Ascending aorta (tissue), 2 donors: ENCODE results near the gene KASH5. TPM values are rescaled to one million over a fixed set of nuclear protein-coding genes. Genes with fewer than 3 reads are reported as not detected.
"Not testable (repeated sequence)": the region's sequence is repeated elsewhere in the genome, so short reads cannot be mapped to it uniquely, and the experiment has no call there.

Experiments used
- DNase-seq, 2 donors: peaks; one replicate each; pipeline ENCODE4 v3.0.0-alpha.2; 2019; ENCODE audit warnings: low spot score in 2 of 2
- H3K27ac ChIP-seq, 2 donors: fragments of 200-600 bp; sonication (generic); one replicate each; pipeline ENCODE4 v1.5.1; 2016 to 2017; ENCODE audit warnings: mild to moderate bottlenecking in 1 of 2
- H3K27me3 ChIP-seq: fragments of 200-600 bp; sonication (generic); one replicate; pipeline ENCODE4 v1.5.1; 2017
- H3K36me3 ChIP-seq, 2 donors: fragments of 200-600 bp; sonication (generic); one replicate each; pipeline ENCODE4 v1.5.1; 2016
- H3K4me1 ChIP-seq, 2 donors: fragments of 200-600 bp; sonication (generic); one replicate each; pipeline ENCODE4 v1.5.1; 2016 to 2017; ENCODE audit warnings: mild to moderate bottlenecking in 1 of 2
- H3K4me3 ChIP-seq, 2 donors: fragments of 200-600 bp; sonication (generic); one replicate each; pipeline ENCODE4 v1.5.1; 2016 to 2017; ENCODE audit warnings: mild to moderate bottlenecking in 1 of 2
- H3K9me3 ChIP-seq, 2 donors: fragments of 200-600 bp; sonication (generic); one replicate each; pipeline ENCODE4 v1.5.1; 2016
- intact Hi-C: fragments of 100-400 bp; cut with DNase I; formaldehyde crosslinking; loops from one replicate; pipeline ENCODE4 v1.15.1; 2023
- total RNA-seq: library from RNA; depleted of rRNA; stranded (reverse); fragments of >200 nt; gene quantifications from one replicate; pipeline ENCODE4 v1.1.0, GENCODE V29; 2016
- TF ChIP-seq, protein P1 (sequence below), 3 experiments: fragments of 200-600 bp in 2 of 3; fragments of 450-650 bp in 1 of 3; sonication (generic) in 2 of 3; IDR thresholded peaks; one replicate each; pipeline ENCODE4 v1.5.1; 2016 to 2019; ENCODE audit warnings: antibody characterized with exemption in 3 of 3, mild to moderate bottlenecking in 1 of 3, moderate library complexity in 1 of 3

Gene KASH5
- total RNA-seq, 1 donor from 2014 or later = not detected

DNA sequence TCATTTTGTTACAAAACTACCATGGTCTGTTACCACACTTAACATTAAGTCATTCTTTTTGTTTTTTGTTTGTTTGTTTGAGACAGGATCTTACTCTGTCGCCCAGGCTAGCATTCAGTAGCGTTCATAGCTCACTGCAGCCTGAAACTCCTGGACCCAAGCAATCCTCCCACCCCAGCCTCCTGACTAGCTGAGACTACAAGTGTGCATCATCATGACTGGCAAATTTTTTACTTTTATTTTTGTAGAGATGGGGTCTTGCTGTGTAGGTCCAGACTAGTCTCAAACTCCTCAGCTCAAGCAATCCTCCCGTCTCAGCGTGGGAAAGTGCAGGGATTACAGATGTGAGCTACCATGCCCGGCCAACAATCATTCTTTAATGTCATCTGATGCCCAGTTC is 68.3 kb downstream of the KASH5 start:
- TF ChIP-seq, protein P1, sequence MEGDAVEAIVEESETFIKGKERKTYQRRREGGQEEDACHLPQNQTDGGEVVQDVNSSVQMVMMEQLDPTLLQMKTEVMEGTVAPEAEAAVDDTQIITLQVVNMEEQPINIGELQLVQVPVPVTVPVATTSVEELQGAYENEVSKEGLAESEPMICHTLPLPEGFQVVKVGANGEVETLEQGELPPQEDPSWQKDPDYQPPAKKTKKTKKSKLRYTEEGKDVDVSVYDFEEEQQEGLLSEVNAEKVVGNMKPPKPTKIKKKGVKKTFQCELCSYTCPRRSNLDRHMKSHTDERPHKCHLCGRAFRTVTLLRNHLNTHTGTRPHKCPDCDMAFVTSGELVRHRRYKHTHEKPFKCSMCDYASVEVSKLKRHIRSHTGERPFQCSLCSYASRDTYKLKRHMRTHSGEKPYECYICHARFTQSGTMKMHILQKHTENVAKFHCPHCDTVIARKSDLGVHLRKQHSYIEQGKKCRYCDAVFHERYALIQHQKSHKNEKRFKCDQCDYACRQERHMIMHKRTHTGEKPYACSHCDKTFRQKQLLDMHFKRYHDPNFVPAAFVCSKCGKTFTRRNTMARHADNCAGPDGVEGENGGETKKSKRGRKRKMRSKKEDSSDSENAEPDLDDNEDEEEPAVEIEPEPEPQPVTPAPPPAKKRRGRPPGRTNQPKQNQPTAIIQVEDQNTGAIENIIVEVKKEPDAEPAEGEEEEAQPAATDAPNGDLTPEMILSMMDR (IDR thresholded peaks at IDR 0.05) = no peak
- peaks cover 0 to 3% of the 10 kb centered on the region in 2 donors for H3K4me1 ChIP-seq
- no peaks in the 10 kb centered on the region for H3K9me3 ChIP-seq
- intact Hi-C loops = no loop called here
- H3K36me3 ChIP-seq = peaks cover 5 to 6% of the 10 kb centered on the region in 2 donors
- no peaks in the 10 kb centered on the region for H3K27me3 ChIP-seq
- no peak overlapping the region for H3K27ac ChIP-seq
- DNase-seq = no peak
- H3K4me3 ChIP-seq = no peak overlapping the region

DNA sequence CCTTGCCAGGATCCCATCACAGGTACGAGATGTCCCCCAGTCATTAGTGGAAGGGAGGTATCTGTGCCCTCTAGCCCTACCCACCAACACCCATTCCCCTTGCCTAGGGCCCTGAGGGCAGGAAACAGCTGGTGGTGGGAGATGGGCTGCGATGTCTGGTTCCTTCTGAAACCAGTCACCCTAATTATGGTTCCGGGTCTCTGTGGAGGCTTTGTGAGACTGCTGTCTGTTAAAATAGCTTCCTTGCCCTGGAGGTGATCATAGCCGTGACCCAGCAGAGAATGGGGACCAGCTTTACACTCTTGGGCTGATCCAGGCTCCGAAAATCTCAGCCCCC is 70.5 kb downstream of the KASH5 start:
- Histone ChIP-seq H3K4me1 (peaks cover 0 to 3% of the 10 kb centered on the region in 2 donors), H3K9me3 (no peaks in the 10 kb centered on the region), H3K4me3 (no peak overlapping the region), H3K27ac (no peak overlapping the region), H3K27me3 (no peaks in the 10 kb centered on the region), H3K36me3 (peaks cover 6 to 9% of the 10 kb centered on the region in 2 donors)
- no peak for DNase-seq
- intact Hi-C loops = no loop called here
- TF ChIP-seq, protein P1 (IDR thresholded peaks at IDR 0.05) = no peak

DNA sequence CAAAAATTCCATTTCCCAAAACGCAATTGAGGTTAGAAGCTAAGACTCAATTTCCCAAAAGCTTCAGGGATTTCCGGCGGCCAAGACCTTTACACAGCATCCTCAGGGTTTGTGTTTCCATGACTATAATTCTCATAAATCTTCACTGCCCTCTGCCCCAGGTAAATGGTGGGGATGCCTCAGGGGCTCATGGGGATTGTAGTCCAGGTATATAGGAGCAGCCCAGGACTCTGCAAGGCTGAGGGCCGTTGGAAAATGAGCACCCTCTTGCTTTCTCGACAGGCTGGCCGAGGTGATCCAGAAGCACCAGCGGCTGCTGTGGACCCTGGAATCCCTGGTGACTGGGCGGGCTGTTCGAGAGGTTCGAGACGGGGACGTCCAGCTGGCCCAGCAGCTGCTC is 71.3 kb downstream of the KASH5 start:
- no peaks in the 10 kb centered on the region for H3K27me3 ChIP-seq
- intact Hi-C loops = no loop called here
- no peaks in the 10 kb centered on the region for H3K4me1 ChIP-seq
- peaks cover 7 to 9% of the 10 kb centered on the region in 2 donors for H3K36me3 ChIP-seq
- no peak overlapping the region for H3K4me3 ChIP-seq
- TF ChIP-seq, protein P1 (IDR thresholded peaks at IDR 0.05) = no peak
- no peaks in the 10 kb centered on the region for H3K9me3 ChIP-seq
- DNase-seq = no peak
- no peak overlapping the region for H3K27ac ChIP-seq

DNA sequence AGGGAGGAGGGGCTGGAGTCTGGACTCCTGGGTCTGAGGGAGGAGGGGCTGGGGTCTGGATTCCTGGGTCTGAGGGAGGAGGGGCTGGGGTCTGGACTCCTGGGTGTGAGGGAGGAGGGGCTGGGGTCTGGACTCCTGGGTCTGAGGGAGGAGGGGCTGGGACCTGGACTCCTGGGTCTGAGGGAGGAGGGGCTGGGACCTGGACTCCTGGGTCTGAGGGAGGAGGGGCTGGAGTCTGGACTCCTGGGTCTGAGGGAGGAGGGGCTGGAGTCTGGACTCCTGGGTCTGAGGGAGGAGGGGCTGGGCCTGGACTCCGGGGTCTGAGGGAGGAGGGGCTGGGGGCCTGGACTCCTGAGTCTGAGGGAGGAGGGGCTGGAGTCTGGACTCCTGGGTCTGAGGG is 73.1 kb downstream of the KASH5 start:
- H3K4me3 ChIP-seq, H3K4me1 ChIP-seq, H3K9me3 ChIP-seq, H3K27ac ChIP-seq, DNase-seq, H3K27me3 ChIP-seq, intact Hi-C loops: not testable (repeated sequence)
- peaks cover 11 to 18% of the 10 kb centered on the region in 2 donors for H3K36me3 ChIP-seq

DNA sequence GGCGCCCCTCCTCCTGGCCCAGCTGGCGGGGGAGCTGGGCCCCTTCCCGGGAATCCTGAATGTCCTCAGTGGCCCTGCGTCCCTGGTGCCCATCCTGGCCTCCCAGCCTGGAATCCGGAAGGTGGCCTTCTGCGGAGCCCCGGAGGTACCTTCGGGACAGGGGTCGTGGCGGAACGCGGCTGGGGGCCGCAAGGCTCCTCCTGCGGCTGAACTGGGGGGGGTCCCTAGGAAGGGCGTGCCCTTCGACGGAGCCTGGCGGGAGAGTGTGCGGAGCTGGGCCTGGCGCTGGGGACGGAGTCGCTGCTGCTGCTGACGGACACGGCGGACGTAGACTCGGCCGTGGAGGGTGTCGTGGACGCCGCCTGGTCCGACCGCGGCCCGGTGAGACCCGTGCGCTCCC is 73.6 kb downstream of the KASH5 start:
- H3K36me3 ChIP-seq = peaks cover 13 to 18% of the 10 kb centered on the region in 2 donors
- intact Hi-C loops = no loop called here
- DNase-seq = no peak

DNA sequence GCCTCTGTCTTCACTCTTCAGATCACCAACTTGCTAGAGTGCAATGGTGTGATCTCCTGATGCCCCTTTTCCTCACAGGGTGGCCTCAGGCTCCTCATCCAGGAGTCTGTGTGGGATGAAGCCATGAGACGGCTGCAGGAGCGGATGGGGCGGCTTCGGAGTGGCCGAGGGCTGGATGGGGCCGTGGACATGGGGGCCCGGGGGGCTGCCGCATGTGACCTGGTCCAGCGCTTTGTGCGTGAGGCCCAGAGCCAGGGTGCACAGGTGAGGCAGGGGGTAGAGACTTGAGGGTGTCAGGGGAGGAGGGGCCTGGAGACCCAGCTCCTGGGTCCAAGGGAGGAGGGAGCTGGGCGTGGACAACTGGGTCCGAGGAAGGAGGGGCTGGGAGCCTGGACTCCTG is 74.4 kb downstream of the KASH5 start:
- TF ChIP-seq, protein P1 (IDR thresholded peaks at IDR 0.05) = no peak
- H3K4me1 ChIP-seq = no peaks in the 10 kb centered on the region
- no peaks in the 10 kb centered on the region for H3K9me3 ChIP-seq
- DNase-seq = no peak
- no peak overlapping the region for H3K4me3 ChIP-seq
- peaks cover 13 to 18% of the 10 kb centered on the region in 2 donors for H3K36me3 ChIP-seq
- H3K27me3 ChIP-seq = no peaks in the 10 kb centered on the region
- intact Hi-C loops = no loop called here
- no peak overlapping the region for H3K27ac ChIP-seq

More for the DNA sequence above, 73.6 kb downstream of the KASH5 start:
- Histone ChIP-seq H3K4me1 (no peaks in the 10 kb centered on the region), H3K4me3 (no peak overlapping the region), H3K9me3 (no peaks in the 10 kb centered on the region), H3K27ac (no peak overlapping the region), H3K27me3 (no peaks in the 10 kb centered on the region)
- TF ChIP-seq, protein P1 (IDR thresholded peaks at IDR 0.05) = no peak
